CD4-positive, alpha-beta T cell treated with Interleukin-4 for 1 hour (primary cell): ENCODE measurements around the gene ITPKB.
"Not testable (repeated sequence)": the region's sequence is repeated elsewhere in the genome, so short reads cannot be mapped to it uniquely, and the experiment has no call there.

Experiments used
- DNase-seq, 2 donors: peaks; one replicate each; pipeline ENCODE4 v3.0.0-alpha.2; 2020 to 2022

The ITPKB gene

DNA sequence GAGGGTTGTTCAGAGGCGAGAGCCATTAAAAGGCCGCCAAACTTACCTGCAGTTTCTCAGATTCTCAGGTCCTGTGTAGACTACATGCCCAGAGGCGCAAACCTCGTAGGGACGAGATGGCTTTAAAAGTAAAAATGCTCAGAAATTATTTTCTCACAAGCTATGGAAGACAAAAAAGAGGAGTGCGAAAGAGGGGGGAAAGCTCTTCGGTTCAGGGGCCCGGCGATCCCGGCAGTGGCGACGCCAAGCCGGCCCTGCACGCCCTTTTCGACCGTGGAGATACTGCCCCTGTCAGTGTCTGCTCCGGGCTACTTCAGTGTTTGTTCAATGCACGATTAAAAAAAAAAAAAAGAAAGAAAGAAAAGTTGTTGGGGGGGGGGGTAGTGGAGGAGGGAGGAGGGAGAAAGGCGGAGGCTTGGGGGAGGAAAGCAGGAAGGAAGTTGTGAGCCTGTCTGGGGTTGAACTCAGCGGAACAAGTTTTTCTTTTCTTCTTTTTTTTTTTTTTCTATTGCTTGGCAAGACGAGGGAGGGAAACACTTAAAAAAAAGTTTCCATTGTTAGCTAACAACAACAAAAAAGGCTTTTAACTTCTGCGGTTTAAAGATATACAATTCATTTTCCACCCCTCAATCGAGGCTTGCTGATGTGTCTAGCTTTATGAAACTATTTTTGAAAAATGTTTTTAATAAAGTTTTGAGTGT is at the start of gene ITPKB:
Gene ITPKB, minus strand, starts transcription at position 288 of the 701 bp plus-strand sequence. CDS start 1,824 bp downstream, outside the sequence.
- DNase-seq, result peak; percentile 88 to 89

DNA sequence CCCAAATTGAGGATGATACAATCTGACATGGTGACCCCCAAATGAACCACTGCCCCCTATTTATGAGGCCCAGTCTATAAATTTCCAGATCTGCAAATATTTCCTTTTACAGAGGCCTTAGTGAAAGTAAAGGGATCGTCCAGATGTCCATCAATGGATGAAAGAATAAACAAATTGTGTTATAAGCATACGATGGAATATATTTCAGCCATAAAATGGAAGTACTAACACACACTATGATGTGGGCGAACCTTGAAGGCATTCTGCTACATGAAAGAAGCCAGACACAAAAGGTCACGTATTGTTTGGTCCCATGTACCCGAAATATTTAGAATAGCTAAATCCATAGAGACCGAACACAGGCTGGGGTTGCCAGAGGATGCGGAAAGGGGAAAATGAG is 48.6 kb upstream of the ITPKB start:
- DNase-seq, result no peak

DNA sequence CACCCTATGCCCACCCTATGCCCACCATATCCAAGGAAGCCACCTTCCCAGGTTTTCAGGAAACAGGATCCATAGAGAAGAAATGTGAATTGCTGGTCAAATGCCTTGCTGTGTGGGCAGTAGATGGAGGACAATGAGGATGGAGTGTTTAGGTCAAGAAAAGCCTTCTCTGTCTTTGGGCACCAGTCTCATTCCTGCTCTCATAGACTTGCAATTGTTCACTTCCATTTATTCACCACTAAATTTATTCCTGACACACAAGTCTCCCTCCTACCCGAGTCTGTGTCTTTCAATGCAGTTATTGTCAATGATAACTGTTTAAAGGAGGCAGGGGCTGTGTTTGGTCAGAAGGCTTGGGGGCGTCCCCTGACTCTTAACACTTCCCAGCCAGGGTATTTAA is 48.0 kb upstream of the ITPKB start:
- no peak for DNase-seq

DNA sequence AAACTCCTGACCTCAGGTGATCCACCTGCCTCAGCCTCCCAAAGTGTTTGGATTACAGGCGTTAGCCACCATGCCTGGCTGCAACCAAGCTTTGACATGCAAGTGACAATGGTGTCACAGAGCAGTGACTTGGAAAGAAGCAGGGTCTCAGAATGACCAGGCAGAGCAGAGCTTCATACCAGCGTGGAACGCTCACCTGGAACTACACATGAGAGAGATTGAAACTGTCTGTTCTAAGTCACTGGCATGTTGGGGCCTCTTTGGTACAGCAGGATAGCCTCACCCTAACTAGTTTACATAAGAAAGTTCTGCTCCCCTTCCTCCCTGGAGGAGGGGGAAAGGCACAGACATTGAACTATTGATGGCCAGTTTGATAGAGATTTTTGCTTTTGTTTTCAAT is 47.5 kb upstream of the ITPKB start:
- DNase-seq, result no peak

GRCh38 chr1:226785805-226786204 is 46.7 kb upstream of the ITPKB start:
- no peak for DNase-seq

- no peak for DNase-seq
Measured at GRCh38 chr1:226784081-226785049, 45.3 kb upstream of the ITPKB start.

GRCh38 chr1:226782845-226783601 is 43.9 kb upstream of the ITPKB start:
- DNase-seq, result no peak

DNA sequence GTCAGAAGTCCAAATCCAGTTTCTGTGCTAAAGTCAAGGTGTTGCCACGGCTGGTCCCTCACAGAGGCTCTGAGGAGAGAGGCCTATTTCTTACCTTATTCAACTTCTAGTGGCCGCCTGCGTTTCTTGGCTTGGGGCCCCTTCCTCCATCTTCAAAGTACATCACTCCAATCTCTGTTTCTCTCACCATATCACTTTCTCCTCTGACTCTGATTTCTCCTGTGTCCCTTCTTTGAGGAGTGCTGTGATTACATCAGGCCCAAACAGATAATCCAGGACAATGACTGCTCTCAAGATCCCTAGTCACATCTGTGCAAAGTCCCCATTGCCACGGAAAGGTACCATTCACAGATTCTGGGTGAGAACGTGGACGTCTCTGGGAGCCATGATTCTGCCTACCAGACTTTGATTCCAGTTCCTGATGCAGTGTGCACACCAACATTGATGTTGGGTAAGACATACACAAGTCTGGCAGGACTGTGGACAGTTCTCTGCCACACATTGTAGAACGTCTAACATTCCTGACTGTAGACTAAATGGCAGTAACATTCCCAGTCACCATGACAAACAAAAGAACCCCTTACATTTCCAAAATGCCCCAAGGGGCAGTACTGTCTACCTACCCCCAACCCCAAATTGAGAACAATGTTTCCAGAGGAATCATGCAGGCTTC is 43.0 kb upstream of the ITPKB start:
- DNase-seq, result no peak

- DNase-seq, result no peak
Measured at GRCh38 chr1:226779561-226779960, 40.5 kb upstream of the ITPKB start.

DNA sequence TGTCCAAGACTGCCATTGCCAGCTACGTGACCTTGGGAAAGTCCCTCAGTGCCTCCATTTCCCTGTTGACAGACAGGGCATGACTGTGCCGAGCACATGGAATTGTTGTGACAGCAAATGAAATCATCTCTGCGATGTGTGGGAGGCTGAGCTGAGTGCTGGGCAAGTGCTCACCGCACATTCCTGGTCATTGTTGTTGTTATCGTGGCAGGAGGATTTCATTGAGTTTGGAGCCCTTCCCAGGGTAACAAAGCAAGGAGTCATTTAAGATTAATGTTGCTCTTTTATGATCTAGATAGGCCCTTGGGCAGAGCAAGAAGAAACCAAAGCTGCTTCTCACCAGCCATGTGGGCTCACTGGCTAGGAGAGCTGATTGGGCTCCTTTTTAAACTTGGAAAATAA is 39.6 kb upstream of the ITPKB start:
- DNase-seq, result no peak

- no peak for DNase-seq
Measured at GRCh38 chr1:226776975-226777374, 37.9 kb upstream of the ITPKB start.

- no peak for DNase-seq
Measured at GRCh38 chr1:226776066-226776465, 37.0 kb upstream of the ITPKB start.

GRCh38 chr1:226772446-226773139 is 33.5 kb upstream of the ITPKB start:
- no peak for DNase-seq

- DNase-seq, result not testable (repeated sequence)
Measured at GRCh38 chr1:226767170-226767569, 28.1 kb upstream of the ITPKB start.

DNA sequence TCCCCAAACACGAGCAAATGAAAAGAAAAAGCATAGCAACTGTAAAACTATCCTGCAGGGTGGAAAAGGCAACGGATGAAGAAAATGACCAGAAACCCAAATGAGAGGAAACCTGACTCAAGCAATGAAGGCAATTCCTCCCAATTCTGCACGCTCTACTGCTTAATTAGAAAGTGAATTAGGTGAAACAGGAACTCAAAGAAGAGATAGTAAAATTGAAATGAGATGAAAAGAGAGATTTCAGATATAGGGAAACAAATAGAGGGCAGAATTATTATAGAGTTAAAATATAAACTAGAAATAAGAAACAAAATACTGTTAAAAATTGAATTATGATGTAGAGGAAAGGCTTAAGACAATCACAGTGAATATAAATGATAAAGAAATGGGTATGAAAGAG is 27.5 kb upstream of the ITPKB start:
- no peak for DNase-seq

DNA sequence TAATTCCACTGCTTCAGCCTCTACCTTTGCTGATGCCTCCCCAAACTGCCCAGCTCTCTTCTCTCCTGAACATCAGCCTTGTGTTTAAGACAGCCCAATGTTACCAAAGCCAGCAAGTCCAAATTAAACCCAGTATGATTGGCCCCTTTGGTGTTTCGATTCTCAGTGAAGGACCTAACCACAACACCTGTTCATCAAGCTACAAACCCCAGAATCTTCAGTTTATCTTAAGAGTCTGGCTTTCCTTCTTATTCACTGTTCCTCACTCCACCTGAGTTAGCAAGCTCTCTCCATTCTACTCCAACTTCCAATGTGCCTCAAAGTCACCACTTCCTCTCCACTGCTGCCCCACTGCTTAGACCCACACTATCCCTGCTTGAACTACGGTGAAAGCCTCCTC is 25.5 kb upstream of the ITPKB start:
- no peak for DNase-seq

DNA sequence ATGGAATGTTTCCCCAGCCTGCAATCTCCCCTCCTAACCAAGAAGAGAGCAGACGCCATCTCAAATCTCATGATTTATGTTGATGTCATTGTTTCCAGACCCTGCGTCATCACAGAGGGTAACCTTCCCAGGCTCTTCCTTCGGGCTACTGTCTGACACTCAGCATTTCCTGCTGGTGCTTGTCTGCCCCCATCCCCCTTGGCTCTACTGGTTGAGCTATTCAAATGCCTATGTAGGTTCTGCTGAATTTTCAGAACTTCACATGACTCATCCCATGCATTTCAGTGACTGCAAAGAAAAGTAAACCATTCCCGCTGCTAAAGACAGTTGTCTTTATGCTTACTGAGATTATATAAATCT is 24.8 kb upstream of the ITPKB start:
- DNase-seq, result no peak

DNA sequence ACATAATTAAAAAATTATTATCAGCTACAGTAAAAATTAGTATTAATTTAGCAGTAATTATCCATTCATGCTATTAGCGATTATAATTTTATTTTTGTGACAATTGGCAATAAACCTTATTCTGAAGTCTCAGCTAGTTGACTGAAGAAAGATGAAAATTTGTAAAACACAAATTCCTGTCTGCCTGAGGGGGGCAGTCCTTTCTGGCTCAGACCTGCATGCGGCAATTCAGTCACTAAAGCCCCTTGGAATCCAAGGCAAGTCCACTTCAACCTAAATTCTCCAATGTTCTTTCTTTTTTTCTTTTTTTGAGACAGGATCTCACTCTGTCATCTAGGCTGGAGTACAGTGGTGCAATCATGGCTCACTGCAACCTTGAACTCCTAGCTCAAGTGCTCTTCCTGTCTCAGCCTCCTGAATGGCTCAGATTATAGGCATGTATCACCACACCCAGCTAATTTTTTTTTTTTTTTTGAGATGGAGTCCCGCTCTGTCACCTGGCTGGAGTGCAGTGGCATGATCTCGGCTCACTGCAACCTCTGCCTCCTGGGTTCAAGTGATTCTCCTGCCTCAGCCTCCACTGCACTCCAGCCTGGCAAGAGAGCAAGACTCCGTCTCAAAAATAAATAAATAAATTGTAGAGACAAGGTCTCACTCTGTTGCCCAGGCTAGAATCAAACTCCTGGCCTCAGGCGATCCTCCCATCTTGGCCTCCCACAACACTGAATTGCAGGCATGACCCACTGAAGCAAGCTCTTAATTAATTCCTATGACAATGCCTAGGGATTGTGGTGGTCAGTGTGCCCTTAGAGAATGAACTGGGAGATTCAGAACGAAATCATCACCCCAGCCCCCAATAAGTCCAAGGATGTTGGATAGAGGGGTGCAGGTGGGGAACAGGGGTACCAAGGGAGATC is 24.2 kb upstream of the ITPKB start:
- no peak for DNase-seq

DNA sequence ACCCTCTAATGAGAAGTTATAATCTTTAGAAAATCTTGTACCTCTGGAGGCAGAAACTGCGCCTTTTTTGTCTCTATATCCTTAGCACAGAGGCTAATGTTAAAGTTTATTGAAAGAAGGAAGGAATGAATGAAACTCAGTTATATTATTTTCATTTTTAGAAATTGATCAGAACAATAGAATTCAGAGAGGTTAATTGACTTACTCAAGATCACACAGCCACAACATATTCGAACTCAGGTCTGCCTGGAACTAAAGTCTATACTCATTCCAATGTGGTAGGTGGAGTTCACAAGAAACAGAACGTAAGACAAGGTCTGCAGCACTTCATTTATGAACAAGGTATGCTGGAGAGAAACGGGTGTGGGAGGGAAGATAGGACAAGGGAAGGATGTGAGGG is 23.0 kb upstream of the ITPKB start:
- DNase-seq, result no peak

GRCh38 chr1:226761322-226761721 is 22.2 kb upstream of the ITPKB start:
- no peak for DNase-seq
